Measurements from ENCODE around the gene SLC9A2.

SLC9A2 gene

GRCh38 chr2:102619414-102620319 lies at the start of gene SLC9A2:
SLC9A2 (plus strand) TSS chr2:102619553; CDS start chr2:102619849, 296 bp downstream.
- DNase-seq = peak in 1 of 3 donors; percentile 31

GRCh38 chr2:102575888-102576287 lies 43.5 kb upstream of the SLC9A2 start:
- no peak for DNase-seq

- peak; percentile 31 to 62 (median 50) for DNase-seq
These were observed 41.0 kb upstream of the SLC9A2 start for GRCh38 chr2:102578376-102578775.

GRCh38 chr2:102581911-102582310 lies 37.4 kb upstream of the SLC9A2 start:
- DNase-seq = peak; percentile 70 to 94 (median 94)

- DNase-seq = no peak
These were observed 36.5 kb upstream of the SLC9A2 start for GRCh38 chr2:102582845-102583244.

- no peak for DNase-seq
These were observed 33.4 kb upstream of the SLC9A2 start for GRCh38 chr2:102585847-102586404.

GRCh38 chr2:102588213-102588939 lies 31.0 kb upstream of the SLC9A2 start:
- no peak for DNase-seq

- no peak for DNase-seq
These were observed 29.9 kb upstream of the SLC9A2 start for GRCh38 chr2:102589444-102589843.

- DNase-seq = no peak
These were observed 27.8 kb upstream of the SLC9A2 start for GRCh38 chr2:102591491-102592045.

- peak; percentile 58 to 72 (median 65) for DNase-seq
These were observed 26.8 kb upstream of the SLC9A2 start for GRCh38 chr2:102592601-102593000.

- DNase-seq = no peak
These were observed 25.8 kb upstream of the SLC9A2 start for GRCh38 chr2:102593516-102593915.

- DNase-seq = no peak
These were observed 24.8 kb upstream of the SLC9A2 start for GRCh38 chr2:102594445-102595016.

- no peak for DNase-seq
These were observed 21.6 kb upstream of the SLC9A2 start for GRCh38 chr2:102597788-102598187.

GRCh38 chr2:102599486-102599885 lies 19.9 kb upstream of the SLC9A2 start:
- no peak for DNase-seq

- no peak for DNase-seq
These were observed 17.6 kb upstream of the SLC9A2 start for GRCh38 chr2:102601730-102602129.

GRCh38 chr2:102603904-102604303 lies 15.4 kb upstream of the SLC9A2 start:
- DNase-seq = peak; percentile 61 to 79 (median 64)

- peak; percentile 23 to 32 (median 26) for DNase-seq
These were observed 14.6 kb upstream of the SLC9A2 start for GRCh38 chr2:102604769-102605168.

- no peak for DNase-seq
These were observed 13.0 kb upstream of the SLC9A2 start for GRCh38 chr2:102606353-102606752.

- peak; percentile 75 to 83 (median 82) for DNase-seq
These were observed 3.5 kb upstream of the SLC9A2 start for GRCh38 chr2:102615620-102616436.

GRCh38 chr2:102618452-102619413 lies 620 bp upstream of the SLC9A2 start:
- DNase-seq = peak; percentile 53 to 88 (median 68)

GRCh38 chr2:102620332-102620731 lies 979 bp downstream of the SLC9A2 start:
- no peak for DNase-seq
